Thyroid gland (tissue), 4 donors: Measurements from ENCODE around the gene CYP2C18. TPM values are rescaled to one million over a fixed set of nuclear protein-coding genes. Genes with fewer than 3 reads are reported as not detected.
"Not testable (repeated sequence)": the region's sequence is repeated elsewhere in the genome, so short reads cannot be mapped to it uniquely, and the experiment has no call there.

Source experiments
- DNase-seq, 2 donors: peaks; one replicate each; pipeline ENCODE4 v3.0.0-alpha.2; 2019
- H3K27ac ChIP-seq, 3 donors: fragments of 200-600 bp; sonication (generic); 1 replicate in 2 of 3; 2 replicates in 1 of 3; pipeline ENCODE4 v1.5.1; 2016 to 2019; ENCODE audit warnings: mild to moderate bottlenecking in 1 of 3, moderate library complexity in 1 of 3
- H3K27me3 ChIP-seq: fragments of 200-600 bp; sonication (generic); one replicate; pipeline ENCODE4 v1.5.1; 2019
- H3K36me3 ChIP-seq, 2 donors: fragments of 200-600 bp; sonication (generic); one replicate each; pipeline ENCODE4 v1.5.1; 2016 to 2019
- H3K4me1 ChIP-seq, 2 donors: fragments of 200-600 bp; sonication (generic); one replicate each; pipeline ENCODE4 v1.5.1; 2017 to 2019
- H3K4me3 ChIP-seq, 3 donors: fragments of 200-600 bp; sonication (generic); replicated peaks in 1 of 3; 1 replicate in 2 of 3; 2 replicates in 1 of 3; pipeline ENCODE4 v1.5.1; 2016; ENCODE audit warnings: mild to moderate bottlenecking in 1 of 3
- H3K9me3 ChIP-seq: fragments of 200-600 bp; sonication (generic); one replicate; pipeline ENCODE4 v1.5.1; 2017
- CTCF ChIP-seq, 6 experiments: fragments of 200-600 bp in 3 of 6; fragments of 450-650 bp in 3 of 6; sonication (generic) in 3 of 6; IDR thresholded peaks; one replicate each; pipeline ENCODE4 v1.5.1; 2016 to 2019; ENCODE audit warnings: antibody characterized with exemption in 6 of 6, mild to moderate bottlenecking in 2 of 6, inconsistent platforms in 1 of 6, moderate library complexity in 1 of 6
- POLR2A ChIP-seq, 2 donors: fragments of 450-650 bp; IDR thresholded peaks; one replicate each; pipeline ENCODE4 v1.6.1; 2017; ENCODE audit warnings: antibody characterized with exemption in 2 of 2, mild to moderate bottlenecking in 2 of 2, moderate library complexity in 1 of 2
- WGBS, 2 donors: methylation state at CpG; one replicate each; pipeline ENCODE4 v1.1.5; 2017; 5-methylcytosine and 5-hydroxymethylcytosine counted together
- intact Hi-C: fragments of 100-400 bp; cut with DNase I; formaldehyde crosslinking; loops from one replicate; pipeline ENCODE4 v1.15.1; 2023
- total RNA-seq, 4 donors: library from RNA; depleted of rRNA; stranded (reverse); fragments of >200 nt; gene quantifications; one replicate each; pipeline ENCODE4 v1.2.3, GENCODE V29; 2016

Gene CYP2C18
- total RNA-seq, 4 donors from 2014 or later, result not detected

- no peaks in the 10 kb centered on the region for H3K27me3 ChIP-seq
- H3K27ac ChIP-seq, result no peak overlapping the region
- no peaks in the 10 kb centered on the region for H3K4me1 ChIP-seq
- no peak overlapping the region for H3K4me3 ChIP-seq
- H3K36me3 ChIP-seq, result no peaks in the 10 kb centered on the region
- no peak for DNase-seq
- intact Hi-C loops, result no loop called here
- WGBS, 2 donors, result 91 to 100% methylated on average over 2 of the region's 2 CpGs
- no peaks in the 10 kb centered on the region for H3K9me3 ChIP-seq
- no peak for TF ChIP-seq POLR2A (IDR thresholded peaks at IDR 0.05)
- no peak for TF ChIP-seq CTCF (IDR thresholded peaks at IDR 0.05)
Measured at GRCh38 chr10:94676496-94676895, 7.0 kb upstream of the CYP2C18 start.

GRCh38 chr10:94677691-94678090 is 5.8 kb upstream of the CYP2C18 start:
- Histone ChIP-seq H3K4me3 (no peak overlapping the region), H3K27ac (no peak overlapping the region), H3K27me3 (no peaks in the 10 kb centered on the region), H3K4me1 (no peaks in the 10 kb centered on the region), H3K36me3 (no peaks in the 10 kb centered on the region), H3K9me3 (no peaks in the 10 kb centered on the region)
- no peak for TF ChIP-seq CTCF (IDR thresholded peaks at IDR 0.05)
- no peak for DNase-seq
- intact Hi-C loops, result no loop called here

GRCh38 chr10:94678475-94678874 is 5.1 kb upstream of the CYP2C18 start:
- TF ChIP-seq POLR2A (IDR thresholded peaks at IDR 0.05), result no peak
- no peak for TF ChIP-seq CTCF (IDR thresholded peaks at IDR 0.05)
- Histone ChIP-seq H3K27me3 (no peaks in the 10 kb centered on the region), H3K9me3 (no peaks in the 10 kb centered on the region), H3K36me3 (no peaks in the 10 kb centered on the region), H3K4me1 (no peaks in the 10 kb centered on the region), H3K27ac (no peak overlapping the region), H3K4me3 (no peak overlapping the region)
- DNase-seq, result no peak
- intact Hi-C loops, result no loop called here
- WGBS, 2 donors, result 95 to 97% methylated on average over 2 of the region's 2 CpGs

- TF ChIP-seq CTCF (IDR thresholded peaks at IDR 0.05), result no peak
- no peak for TF ChIP-seq POLR2A (IDR thresholded peaks at IDR 0.05)
Measured at GRCh38 chr10:94680544-94680943, 3.0 kb upstream of the CYP2C18 start.

GRCh38 chr10:94682636-94683035 is 893 bp upstream of the CYP2C18 start:
- H3K36me3 ChIP-seq, DNase-seq, H3K4me1 ChIP-seq, H3K27ac ChIP-seq, intact Hi-C loops, H3K9me3 ChIP-seq, H3K27me3 ChIP-seq, H3K4me3 ChIP-seq: not testable (repeated sequence)
- 67 to 72% methylated on average over 4 of the region's 4 CpGs for WGBS, 2 donors

More at GRCh38 chr10:94680544-94680943, 3.0 kb upstream of the CYP2C18 start:
- intact Hi-C loops, result no loop called here
- H3K4me3 ChIP-seq, result no peak overlapping the region
- no peaks in the 10 kb centered on the region for H3K27me3 ChIP-seq
- DNase-seq, result no peak
- no peaks in the 10 kb centered on the region for H3K9me3 ChIP-seq
- no peaks in the 10 kb centered on the region for H3K4me1 ChIP-seq
- 50 to 51% methylated on average over 1 of the region's 1 CpG for WGBS, 2 donors
- no peaks in the 10 kb centered on the region for H3K36me3 ChIP-seq
- no peak overlapping the region for H3K27ac ChIP-seq

GRCh38 chr10:94687625-94688248 is 4.2 kb downstream of the CYP2C18 start:
- H3K27ac ChIP-seq, result no peak overlapping the region
- no peak for TF ChIP-seq POLR2A (IDR thresholded peaks at IDR 0.05)
- TF ChIP-seq CTCF (IDR thresholded peaks at IDR 0.05), result no peak
- no peaks in the 10 kb centered on the region for H3K4me1 ChIP-seq
- no peaks in the 10 kb centered on the region for H3K36me3 ChIP-seq
- no peaks in the 10 kb centered on the region for H3K27me3 ChIP-seq
- H3K4me3 ChIP-seq, result no peak overlapping the region
- intact Hi-C loops, result no loop called here
- no peak for DNase-seq
- no peaks in the 10 kb centered on the region for H3K9me3 ChIP-seq
- 79 to 80% methylated on average over 11 of the region's 11 CpGs for WGBS, 2 donors
